OCI-LY1 (cell line): ENCODE data around the gene RNF34.

Experiments used
- EZH2 ChIP-seq: fragments of 200-600 bp; sonication (generic), shearing (Covaris generic); IDR thresholded peaks from 2 replicates; pipeline ENCODE4 v1.8.0; 2017; ENCODE audit warnings: borderline replicate concordance, mixed run types, mild to moderate bottlenecking, antibody characterized with exemption, low read length, moderate library complexity, mixed read lengths
- TF ChIP-seq, protein P1 (sequence below): fragments of 200-600 bp; sonication (generic), shearing (Covaris generic); IDR thresholded peaks from 2 replicates; pipeline ENCODE4 v1.5.1; 2017; ENCODE audit warnings: mild to moderate bottlenecking, antibody characterized with exemption, low read length, moderate library complexity, mixed read lengths

DNA sequence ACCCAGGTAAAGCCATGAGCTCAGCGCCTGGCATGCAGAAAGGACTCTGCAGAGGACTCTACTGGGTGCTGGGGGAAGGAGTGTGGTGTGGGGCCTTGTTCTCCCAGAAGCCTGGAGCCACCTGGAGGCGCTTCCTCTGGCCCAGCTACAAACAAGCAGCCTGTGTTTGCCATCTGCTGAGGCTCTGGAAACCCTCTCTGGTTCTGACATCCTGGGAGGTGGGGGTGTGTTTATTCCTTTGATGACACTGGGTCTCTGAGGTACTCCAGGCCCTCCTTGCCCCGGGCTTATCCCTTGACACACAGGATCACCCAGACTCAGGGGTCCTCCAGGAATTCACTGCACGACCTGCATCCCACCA is 44.9 kb downstream of the RNF34 start:
- TF ChIP-seq, protein P1, sequence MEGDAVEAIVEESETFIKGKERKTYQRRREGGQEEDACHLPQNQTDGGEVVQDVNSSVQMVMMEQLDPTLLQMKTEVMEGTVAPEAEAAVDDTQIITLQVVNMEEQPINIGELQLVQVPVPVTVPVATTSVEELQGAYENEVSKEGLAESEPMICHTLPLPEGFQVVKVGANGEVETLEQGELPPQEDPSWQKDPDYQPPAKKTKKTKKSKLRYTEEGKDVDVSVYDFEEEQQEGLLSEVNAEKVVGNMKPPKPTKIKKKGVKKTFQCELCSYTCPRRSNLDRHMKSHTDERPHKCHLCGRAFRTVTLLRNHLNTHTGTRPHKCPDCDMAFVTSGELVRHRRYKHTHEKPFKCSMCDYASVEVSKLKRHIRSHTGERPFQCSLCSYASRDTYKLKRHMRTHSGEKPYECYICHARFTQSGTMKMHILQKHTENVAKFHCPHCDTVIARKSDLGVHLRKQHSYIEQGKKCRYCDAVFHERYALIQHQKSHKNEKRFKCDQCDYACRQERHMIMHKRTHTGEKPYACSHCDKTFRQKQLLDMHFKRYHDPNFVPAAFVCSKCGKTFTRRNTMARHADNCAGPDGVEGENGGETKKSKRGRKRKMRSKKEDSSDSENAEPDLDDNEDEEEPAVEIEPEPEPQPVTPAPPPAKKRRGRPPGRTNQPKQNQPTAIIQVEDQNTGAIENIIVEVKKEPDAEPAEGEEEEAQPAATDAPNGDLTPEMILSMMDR = no peak
- TF ChIP-seq EZH2 = no peak
